ENCODE results near the gene SEBOX. TPM values are rescaled to one million over a fixed set of nuclear protein-coding genes. Genes with fewer than 3 reads are reported as not detected.

SEBOX gene
- total RNA-seq (not detected), polyA plus RNA-seq (not detected)

GRCh38 chr17:28364665-28365363 is at the start of gene SEBOX:
SEBOX (minus strand) TSS chr17:28365199; CDS start chr17:28365151, 48 bp downstream.
- Histone ChIP-seq H3K36me3 (peaks cover 23 to 52% (median 32%) of the 10 kb centered on the region in 4 donors), H3K4me1 (no peaks in the 10 kb centered on the region), H3K27ac (no peak within 1 kb of the TSS), H3K27me3 (no peaks in the 10 kb centered on the region), H3K9me3 (no peaks in the 10 kb centered on the region), H3K4me3 (no peak within 1 kb of the TSS)
- WGBS, 2 donors, result 89 to 92% methylated on average over 13 of the region's 13 CpGs
- TF ChIP-seq POLR2AphosphoS5 (IDR thresholded peaks at IDR 0.05) (no peak), CTCF (IDR thresholded peaks at IDR 0.05) (no peak), POLR2A (IDR thresholded peaks at IDR 0.05) (no peak), EP300 (IDR thresholded peaks at IDR 0.05) (no peak)
- intact Hi-C loops (cut with DNase I), result no loop called here
- no peak for DNase-seq

- Histone ChIP-seq H3K27me3 (no peaks in the 10 kb centered on the region), H3K36me3 (no peaks in the 10 kb centered on the region), H3K4me3 (no peak overlapping the region), H3K27ac (no peak overlapping the region), H3K9me3 (no peaks in the 10 kb centered on the region), H3K4me1 (no peaks in the 10 kb centered on the region)
- no peak for DNase-seq
- TF ChIP-seq CTCF (IDR thresholded peaks at IDR 0.05) (no peak), EP300 (IDR thresholded peaks at IDR 0.05) (no peak), POLR2A (IDR thresholded peaks at IDR 0.05) (no peak), POLR2AphosphoS5 (IDR thresholded peaks at IDR 0.05) (no peak)
- intact Hi-C loops (cut with DNase I), result no loop called here
- WGBS, 2 donors, result 80% methylated on average over 7 of the region's 7 CpGs
These were observed 48.8 kb upstream of the SEBOX start for GRCh38 chr17:28413804-28414203.

GRCh38 chr17:28412099-28412498 is 47.1 kb upstream of the SEBOX start:
- no peaks in the 10 kb centered on the region for H3K27me3 ChIP-seq
- DNase-seq, result no peak
- H3K9me3 ChIP-seq, result no peaks in the 10 kb centered on the region
- H3K4me1 ChIP-seq, result no peaks in the 10 kb centered on the region
- H3K4me3 ChIP-seq, result no peak overlapping the region
- no peak for TF ChIP-seq CTCF (IDR thresholded peaks at IDR 0.05)
- no peak for TF ChIP-seq POLR2A (IDR thresholded peaks at IDR 0.05)
- no peak for TF ChIP-seq EP300 (IDR thresholded peaks at IDR 0.05)
- TF ChIP-seq POLR2AphosphoS5 (IDR thresholded peaks at IDR 0.05), result no peak
- intact Hi-C loops (cut with DNase I), result no loop called here
- 91 to 93% methylated on average over 3 of the region's 3 CpGs for WGBS, 2 donors
- H3K36me3 ChIP-seq, result no peaks in the 10 kb centered on the region
- H3K27ac ChIP-seq, result no peak overlapping the region

- Histone ChIP-seq H3K4me1 (peaks cover 0 to 21% (median 19%) of the 10 kb centered on the region in 4 donors), H3K36me3 (no peaks in the 10 kb centered on the region), H3K27me3 (no peaks in the 10 kb centered on the region), H3K9me3 (no peaks in the 10 kb centered on the region), H3K27ac (no peak overlapping the region), H3K4me3 (no peak overlapping the region)
- no peak for DNase-seq
- intact Hi-C loops (cut with DNase I), result no loop called here
- no peak for TF ChIP-seq POLR2A (IDR thresholded peaks at IDR 0.05)
- TF ChIP-seq EP300 (IDR thresholded peaks at IDR 0.05), result no peak
- no peak for TF ChIP-seq CTCF (IDR thresholded peaks at IDR 0.05)
- TF ChIP-seq POLR2AphosphoS5 (IDR thresholded peaks at IDR 0.05), result no peak
- WGBS, 2 donors, result 88 to 89% methylated on average over 1 of the region's 1 CpG
These were observed 42.9 kb upstream of the SEBOX start for GRCh38 chr17:28407974-28408306.
